ENCODE measurements around the gene ID3.
A peak's percentile ranks its signal among the peaks of the same experiment; 100 is the strongest.
"Not testable (repeated sequence)": the region's sequence is repeated elsewhere in the genome, so short reads cannot be mapped to it uniquely, and the experiment has no call there.

ID3 gene

DNA sequence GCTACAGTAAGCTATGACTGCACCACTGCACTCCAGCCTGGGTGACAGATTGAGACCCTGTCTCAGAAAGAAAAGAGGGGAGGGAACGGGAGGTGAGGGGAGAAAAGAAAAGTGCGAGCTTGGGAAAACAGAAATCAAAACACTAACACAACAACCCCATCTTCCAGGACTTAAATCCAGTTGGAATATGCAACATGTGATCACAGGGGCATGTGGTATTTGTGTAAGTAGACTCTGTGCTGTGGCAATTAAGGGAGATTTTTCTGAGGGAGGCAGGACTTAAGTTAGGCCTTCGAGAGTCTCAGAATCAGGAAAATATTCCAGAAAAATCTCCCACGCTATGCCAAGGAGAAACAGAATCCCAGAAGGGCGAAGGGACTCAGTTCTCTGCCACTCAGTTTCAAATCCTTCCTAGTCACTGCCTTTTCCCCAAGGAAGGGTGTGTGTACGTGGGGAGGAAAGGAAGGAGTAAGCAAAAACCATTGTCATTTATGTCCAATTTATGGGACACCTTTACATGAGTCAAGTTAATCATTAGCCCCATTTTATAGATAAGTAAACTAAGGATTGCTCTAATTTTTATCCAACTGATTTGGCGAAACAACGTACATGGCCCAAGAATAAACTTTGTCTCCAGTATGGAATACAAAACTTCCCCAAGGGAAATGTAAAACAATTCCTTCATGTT, 12.3 kb downstream of the ID3 start:
- no peak for DNase-seq

DNA sequence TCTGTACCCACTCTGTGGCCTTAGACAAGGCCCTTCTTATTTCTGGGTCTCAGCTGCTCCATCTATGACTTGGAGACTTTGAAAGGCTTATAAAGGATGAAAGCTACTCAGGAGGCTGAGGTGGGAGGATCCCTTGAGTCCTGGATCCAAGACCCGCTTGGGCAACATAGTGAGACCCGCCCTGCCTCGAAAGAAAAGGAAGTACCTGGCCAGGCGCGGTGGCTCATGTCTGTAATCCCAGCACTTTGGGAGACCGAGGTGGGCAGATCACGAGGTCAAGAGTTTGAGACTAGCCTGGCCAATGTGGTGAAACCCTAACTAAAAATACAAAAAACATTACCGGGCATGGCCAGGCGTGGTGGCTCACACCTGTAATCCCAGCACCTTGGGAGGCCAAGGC, 13.4 kb downstream of the ID3 start:
- no peak for DNase-seq

DNA sequence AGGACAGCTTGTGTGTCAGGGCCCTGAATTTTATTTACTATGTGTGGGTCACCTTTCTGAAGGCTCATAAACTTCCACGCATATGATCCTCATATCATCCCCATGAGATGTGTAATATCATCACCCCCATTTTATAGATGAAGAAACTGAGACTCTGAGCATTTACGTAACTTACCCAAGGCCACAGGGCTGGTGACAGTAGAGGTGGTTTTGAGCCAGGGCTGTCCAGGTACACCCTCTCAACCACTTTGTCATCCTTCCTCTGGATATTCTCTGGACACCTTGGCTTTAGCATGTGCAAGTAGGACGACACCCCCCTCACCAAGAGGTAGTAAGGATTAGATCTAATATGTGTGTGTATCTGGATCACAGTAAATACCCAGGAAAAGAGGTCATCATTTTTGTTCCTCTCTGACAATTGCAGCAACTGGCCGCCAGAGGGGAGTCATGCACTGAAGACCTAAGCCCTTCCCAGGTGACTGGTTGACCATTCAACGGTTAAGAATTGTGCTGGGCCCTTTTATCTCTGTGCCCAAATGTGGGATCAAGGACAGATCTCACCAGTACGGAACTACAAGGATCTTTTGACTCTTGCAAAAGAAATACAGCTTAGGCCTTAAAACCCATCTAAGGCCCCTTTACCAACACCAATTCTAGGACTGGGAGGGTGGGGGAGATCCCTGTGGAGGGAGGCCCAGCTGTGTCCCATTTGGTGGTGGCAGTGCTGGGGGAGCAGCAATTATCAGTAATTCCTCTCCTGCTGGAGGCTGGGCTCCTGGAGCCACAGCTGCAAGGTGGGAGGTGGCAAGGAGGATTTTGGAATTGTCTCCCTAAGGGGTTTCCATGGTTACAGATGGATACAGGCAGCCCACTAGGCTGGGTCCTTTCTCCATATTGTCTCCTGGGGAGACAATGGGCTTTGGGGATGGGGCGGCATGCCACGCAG, 14.6 kb downstream of the ID3 start:
- DNase-seq: peak; percentile 79

DNA sequence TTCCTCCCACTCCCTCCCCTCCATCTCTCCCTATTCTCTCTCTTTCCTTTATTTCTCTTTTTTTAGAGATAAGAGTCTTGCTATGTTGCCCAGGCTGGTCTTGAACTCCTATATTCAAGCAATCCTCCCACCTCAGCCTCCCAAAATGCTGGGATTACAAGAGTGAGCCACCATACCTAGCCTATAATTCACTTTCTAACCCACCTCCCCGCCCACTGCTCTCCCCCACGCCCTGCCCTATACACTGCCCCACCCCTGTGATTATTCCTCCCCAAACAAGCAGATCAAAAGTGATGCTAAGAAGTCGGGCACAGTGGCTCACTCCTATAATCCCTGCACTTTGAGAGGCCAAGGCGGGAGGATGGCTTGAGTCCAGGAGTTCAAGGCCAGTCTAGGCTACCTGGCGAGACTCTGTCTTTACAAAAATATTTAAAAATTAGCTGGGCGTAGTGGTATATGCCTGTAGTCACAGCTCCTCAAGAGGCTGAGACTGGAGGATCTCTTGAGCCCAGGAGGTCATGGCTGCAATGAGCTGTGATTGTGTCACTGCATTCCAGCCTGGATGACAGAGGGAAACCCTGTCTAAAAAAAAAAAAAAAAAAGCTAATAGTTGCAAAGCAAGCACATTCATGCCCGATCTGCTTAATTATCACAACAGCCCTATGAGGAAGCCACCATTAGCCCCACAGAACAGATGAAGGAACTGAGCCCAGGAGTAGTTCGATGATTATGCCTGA, 15.4 kb downstream of the ID3 start:
- peak; percentile 28 for DNase-seq

DNA sequence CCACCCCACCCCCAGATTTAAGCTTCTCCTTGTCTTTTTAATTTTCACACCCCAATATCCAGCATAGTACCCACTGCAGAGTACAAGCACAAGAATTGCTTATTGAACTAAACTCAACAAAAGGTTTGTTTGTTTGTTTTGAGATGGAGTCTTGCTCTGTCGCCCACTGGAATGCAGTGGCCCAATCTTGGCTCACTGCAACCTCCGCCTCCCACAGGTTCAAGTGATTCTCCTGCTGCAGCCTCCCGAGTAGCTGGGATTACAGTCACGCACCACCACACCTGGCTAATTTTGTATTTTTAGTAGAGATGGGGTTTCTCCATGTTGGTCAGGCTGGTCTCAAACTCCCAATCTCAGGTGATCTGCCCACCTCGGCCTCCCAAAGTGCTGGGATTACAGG, 16.4 kb downstream of the ID3 start:
- DNase-seq: not testable (repeated sequence)

DNA sequence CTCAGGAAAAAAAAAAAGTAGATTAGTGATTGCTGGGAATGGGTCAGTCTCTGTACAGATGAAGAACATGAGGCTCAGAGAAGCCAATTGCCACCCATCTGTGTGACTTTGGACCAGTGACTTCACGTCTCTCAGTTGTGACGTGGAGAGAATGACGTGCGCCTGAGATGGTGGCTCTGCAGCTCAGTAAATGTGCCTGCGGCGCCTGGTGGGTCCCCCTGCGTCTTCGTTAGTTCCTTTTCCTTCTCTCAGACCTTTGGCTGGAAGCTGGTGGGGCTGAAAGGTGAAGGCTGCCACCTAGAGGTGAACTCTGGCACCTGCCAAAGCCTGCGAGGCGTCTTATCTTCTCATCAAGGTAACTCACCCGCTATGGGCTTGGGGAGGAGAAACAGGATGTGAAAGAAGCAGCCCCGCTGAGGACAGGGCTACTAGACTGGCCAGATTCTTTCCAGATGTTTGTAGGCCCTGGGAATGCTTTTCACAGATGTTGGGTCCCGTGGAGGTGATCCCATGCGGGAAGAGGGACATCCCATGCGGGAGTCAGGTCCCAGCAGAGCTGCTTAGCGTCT, 19.5 kb downstream of the ID3 start:
- DNase-seq: peak; percentile 89

DNA sequence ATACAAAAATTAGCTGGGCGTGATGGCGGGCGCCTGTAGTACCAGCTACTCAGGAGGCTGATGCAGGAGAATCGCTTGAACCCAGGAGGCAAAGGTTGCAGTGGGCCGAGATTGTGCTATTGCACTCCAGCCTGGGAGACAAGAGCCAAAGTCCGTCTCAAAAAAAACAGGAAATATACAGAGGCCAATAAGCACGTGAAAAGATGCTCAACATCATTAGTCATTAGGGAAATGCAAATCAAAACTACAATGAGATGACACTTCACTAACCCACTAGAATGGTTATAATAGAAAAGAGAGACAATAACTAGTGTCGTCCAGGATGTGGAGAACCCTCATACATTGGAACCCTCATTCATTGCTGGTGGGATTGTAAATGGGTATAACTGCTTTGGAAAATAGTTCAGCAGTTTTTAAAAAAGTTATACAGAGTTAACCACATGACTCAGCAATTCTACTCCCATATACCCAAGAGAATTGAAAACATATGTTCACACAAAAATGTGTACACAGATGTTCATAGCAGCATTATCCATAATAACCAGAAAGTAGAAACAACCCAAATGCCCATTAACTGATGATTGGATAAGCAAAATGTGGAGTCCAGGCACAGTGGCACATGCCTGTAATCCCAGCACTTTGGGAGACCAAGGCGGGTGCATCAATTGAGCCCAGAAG, 21.9 kb downstream of the ID3 start:
- peak; percentile 70 for DNase-seq

DNA sequence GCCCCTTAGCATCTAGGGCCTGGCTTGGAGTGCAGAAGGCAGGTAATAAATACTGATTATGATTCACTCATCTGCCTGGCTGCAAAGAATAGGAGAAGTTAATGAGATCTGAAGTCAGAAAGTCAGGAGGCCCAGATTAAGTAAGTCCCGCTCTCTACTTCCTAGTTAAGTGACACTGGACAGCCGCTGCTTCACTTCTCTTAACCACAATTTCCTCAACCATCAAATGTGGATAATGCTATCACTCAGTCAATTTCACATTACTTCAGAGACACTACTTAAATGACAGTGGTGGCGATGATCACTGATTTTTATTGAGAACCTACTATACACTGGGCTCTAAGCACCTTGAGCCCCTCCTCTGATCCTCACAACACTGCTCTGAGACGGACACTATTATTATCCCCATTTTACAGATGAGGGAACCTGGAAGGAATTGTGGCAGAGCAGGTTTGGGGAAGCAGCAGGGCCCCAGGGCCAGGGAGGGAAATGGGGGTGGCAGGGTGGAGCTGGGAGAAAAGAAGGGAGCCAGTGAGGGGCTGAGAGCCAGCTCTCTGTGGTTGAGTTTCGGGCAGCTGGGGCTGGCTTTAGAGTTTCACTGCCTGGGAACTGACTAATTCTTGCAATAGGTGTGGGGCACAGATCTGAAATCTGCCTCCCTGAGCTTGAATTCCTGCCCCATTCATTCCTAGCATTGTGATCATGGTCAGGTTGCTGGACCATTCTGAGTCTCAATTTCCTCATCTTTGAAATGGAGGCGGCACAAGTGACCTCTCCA, 25.9 kb downstream of the ID3 start:
- DNase-seq: no peak

DNA sequence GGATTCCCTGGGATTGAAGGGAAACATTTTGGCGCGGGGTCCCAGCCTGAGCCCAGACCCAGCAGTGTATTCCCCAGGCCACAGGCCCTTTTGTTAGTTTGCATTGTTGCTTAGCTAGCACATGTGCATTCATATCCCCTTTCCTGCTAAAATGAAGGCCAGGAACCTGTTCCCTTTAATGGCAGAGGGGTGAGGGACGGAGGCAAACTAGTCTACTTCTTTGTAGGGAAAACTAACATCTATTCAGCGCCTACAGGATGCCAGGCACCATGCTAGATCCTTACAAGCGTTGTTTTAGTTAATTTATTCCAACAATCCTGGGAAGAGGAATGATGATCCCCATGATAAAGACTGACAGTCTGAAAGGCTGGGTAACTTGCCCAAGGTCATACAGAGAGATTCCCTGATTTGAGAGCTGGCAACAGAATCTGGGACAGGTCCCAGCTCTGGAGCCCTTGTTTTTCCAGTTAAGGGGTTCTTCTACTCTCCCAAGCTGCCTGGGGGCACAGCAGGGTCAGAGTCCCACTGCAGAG, 27.7 kb downstream of the ID3 start:
- no peak for DNase-seq

DNA sequence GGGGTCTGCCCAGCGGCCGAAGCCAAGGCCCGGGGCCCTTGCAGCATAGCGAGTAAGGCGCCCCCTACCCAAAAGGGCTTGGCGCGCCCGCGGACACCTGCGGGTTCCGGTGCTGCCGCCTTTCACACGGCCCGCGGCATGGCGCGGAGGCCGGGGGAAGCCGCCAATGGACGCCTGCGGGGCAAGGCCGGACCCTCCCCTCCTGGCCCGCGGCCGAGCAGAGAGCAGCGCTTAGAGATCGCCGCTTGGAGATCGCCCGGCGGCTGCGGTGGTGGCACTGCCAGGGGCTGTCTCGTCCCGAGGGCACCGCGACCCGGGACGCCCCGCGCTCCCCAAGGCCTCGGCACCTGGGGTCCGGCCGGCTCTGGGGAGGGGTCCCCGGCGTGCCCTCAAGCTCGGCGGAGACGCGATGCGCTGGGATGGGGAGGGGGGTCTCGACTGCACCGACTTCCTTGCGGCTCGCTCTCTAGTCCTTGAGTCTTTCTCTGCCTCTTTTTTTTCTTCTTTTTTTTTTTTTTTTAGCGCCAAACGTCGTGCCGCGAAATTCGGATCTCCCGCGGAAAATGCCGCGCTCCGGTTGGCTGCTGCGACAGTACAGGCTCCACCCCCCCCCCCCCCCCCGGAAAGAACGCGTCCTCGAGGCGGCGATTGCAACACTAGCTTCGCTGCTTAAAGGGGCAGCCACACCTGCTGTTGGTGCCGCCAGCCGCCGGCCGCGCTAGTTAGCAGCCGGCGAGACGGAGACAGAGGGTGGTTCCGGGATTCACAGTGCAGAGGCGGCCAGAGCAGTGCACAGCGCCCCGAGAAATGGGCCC, 28.3 kb downstream of the ID3 start, which contains the start of gene E2F2:
E2F2 (minus strand) TSS at position 487 of the 815 bp plus-strand sequence; CDS start at position 47, 440 bp downstream.
- peak; percentile 87 for DNase-seq

DNA sequence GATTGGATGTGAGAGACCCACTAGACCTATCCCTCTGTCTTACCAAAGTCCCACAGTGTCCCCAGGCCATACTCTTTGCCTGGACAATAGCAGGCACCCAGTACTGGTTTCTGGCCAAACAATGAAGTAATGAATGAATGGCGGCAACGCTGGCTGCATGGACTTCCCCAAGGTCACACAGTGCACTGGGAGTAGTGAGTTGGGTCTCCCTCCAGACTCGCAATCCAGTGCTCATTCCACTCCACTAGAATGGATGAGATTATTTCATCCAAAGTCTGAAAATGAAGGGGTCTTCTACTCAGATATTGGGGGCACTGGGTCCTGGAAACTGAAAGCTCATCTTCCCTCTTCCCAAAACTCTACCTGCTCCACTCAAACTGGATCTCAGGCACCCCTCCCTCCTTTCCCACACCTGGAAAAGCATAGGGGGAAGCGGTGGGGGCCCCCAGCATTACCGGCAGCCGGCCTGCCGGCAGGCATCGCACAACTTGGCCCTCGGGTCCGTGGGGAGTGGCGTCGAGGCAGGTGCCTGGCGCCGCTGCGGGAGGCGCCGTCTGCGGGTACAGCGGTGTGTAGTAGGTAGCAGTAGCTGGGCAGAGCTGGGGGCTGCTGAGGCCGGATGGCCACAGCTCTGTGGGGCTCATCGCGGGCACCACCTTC, 29.1 kb downstream of the ID3 start:
- DNase-seq: no peak

DNA sequence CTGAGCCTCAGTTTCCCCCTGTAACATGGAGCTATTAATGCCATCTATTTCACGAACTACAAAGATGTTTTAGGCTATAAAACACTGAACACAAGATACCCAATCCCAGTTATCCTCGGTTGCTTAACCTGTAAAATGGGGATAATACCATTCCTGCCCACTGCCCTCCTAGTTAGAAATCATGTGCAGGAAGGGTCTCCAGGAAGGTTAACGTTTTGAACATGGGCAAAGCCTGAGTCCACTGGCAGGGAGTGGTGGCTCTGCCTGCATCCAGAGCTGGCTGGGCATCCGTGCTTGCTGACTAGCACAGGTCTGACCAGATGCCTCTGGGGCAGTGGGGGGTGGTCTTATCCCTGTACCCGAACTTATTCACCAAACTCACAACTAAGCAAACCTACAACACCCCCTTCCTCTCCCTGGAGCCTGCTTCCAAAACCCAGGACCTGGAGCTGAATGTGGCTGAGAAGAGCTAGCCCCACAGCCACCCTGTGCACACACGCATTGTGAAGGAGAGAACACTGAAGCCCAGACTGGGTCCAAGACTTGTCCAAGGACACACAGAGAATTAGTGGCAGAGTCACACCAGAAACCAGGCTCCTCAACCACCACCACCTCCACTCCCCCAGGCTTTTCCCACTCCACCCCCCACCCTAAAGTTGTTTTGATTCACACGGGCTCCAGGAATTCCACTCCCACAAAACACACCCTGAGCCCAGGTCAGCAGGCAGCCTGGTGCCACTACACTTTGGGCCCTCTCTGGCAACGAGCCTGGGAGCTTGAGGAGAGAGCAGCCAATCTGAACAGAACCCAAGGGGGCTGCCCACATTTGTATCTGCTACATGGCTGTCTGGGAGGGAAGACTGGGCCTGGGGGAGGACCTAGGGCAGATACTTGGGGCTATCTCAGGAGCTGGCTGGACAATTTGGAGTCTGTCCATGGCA, 29.9 kb downstream of the ID3 start:
- no peak for DNase-seq

DNA sequence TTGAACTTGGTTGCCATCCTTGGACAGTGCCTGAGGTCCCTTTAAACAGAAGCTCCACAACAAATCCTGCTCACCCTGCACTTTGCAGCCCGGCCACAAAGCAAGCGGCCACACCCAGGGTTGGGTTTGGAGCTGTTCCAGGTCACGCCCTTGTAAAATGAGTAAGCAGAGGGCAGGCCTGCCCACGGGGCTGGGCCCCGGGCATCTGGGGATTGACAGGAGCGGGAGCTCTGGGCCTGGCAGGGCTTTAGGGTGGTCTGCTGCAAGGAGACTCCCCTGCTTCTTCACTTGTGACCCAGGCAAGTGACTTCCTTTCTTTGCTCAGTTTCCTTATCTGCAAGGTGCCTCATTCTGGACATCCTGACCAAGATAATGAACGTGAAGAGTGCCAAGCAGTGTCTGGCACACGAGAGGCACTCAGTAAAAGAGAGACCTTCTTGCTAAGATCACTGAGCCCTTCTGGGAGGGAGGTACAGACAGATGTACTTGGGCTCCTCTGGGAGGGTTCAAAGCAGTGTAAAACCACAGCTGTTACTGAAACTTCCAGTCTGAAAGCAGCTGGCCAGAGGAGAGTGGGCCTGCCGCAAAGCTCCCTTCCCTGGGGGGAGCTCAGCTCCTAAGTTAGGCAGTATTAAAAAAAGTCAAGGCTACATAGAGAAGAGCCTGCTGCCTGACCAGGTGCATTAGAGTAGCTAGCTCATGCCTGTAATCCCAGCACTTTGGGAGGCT, 30.9 kb downstream of the ID3 start:
- peak; percentile 61 for DNase-seq

DNA sequence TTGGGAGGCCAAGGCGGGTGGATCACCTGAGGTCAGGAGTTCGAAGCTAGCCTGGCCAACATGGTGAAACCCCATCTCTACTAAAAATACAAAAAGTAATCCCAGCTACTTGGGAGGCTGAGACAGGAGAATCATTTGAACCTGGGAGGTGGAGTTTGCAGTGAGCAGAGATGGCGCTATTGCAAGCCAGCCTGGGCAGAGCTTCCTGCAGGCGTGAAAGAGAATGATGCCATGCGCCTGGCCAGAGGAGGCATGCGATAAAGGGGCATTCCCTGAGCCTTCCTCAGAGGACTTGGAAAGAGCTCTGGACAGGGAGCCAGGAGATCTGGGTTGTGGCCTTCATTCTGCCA, 31.4 kb downstream of the ID3 start:
- no peak for DNase-seq

DNA sequence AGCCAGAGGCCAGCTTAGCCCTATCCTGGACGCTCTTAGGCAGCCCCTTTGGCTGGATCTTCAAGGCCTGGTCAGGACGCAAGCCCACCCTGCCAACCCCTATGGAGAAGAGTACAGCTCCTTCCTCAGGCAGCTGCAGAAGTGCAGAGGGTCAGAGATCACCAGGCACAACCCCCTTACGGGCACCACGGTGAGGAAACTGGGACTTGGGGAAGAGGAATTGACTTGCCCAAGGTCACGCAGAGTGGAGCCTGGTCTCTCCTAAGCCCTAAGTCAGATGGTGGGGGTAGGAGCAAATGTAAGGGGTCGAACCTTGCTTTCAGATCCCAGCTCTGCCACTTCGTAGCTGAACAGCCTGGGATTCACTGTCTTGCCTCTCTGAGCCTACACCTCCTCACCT, 31.9 kb downstream of the ID3 start:
- no peak for DNase-seq

DNA sequence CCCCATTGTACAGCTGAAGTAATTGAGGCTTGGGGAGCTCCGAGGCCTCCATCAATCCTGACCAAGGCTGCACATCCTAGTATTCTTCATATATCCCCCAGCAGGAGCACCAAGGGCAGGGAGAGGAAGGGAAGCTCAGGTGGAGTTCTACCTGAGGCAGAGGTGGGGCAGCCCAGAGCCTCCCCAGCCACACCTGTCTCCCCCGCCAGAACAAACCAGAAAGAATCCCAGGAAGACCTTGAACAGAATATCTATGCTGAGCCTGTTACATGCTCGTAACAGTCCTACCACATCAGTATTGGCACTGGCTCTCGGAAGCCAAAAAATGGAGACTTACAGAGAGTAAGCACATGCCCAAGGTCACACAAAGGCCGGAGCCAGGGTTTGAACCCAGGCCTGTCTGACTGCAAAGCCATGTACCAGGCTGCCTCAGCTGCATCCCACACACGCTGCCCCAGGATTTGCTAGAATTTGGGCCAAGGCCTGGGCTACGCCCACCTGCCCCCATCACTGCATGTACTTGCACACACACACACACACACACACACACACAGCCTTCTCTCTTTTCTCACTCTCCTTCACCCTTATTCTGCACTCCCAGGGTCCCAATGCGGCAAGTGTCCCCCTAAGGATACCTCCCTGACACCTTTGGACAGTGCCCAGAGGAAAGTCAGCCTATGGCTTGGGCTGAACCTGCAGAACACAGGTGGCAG, 32.8 kb downstream of the ID3 start:
- DNase-seq: no peak

DNA sequence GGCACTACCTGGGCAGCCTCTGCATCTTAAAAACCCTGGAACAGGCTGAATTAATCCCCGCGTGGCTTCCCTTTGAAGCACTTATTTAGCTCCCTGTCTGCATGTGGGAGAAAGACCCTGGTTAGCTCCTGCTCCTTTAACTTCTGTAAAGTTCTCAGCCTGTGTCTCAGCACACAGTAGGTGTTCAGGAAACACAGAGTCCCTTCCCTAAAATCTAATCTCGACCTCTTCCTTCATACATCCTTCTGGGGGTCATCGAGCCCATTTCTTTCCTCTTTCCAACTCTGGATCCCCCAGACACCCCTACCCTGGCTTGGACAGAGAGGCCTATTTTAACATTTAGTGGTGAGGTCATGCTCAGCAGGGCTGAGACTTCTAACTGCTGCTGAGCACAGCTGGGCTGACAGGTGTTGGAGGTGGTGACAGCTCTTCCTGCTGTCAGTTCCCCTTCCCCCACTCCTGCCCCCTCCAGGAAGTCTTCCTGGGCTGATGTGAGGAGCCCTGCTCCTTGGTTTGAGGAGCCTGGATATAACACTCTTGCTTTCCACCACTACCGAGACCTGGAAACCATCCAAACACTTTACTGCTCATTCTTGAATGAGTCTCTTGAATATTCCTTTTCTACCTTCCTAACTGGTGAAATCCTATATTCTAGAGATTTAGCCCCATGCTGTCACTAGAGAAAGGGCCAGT, 33.6 kb downstream of the ID3 start:
- DNase-seq: no peak
